ENCODE data around the gene XYLT1. TPM values are rescaled to one million over a fixed set of nuclear protein-coding genes. Genes with fewer than 3 reads are reported as not detected.

Gene XYLT1
- total RNA-seq, 1 experiment from 2014 or later: 14.5 TPM

DNA sequence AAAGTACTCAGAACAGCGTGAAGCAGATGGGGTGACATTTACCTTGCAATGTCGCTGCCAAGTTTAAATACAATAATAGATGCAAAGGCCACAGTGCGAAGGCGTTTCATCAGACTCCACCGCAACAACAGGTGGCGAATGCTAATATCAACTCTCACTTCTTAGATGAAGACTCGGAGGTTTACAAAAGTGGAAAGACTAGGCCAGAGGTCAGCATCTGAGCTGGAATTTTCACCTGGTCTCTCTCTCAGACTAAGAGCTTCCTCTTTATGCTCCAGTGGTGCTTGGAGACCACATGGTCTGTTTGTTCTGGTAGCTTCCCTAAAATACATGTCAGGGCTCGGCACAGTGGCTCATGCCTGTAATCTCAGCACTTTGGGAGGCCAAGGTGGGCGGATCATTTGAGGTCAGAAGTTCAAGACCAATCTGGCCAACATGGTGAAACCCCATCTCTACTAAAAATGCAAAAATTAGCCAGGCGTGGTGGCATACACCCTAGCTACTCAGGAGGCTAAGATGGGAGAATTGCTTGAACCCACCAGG lies 169.1 kb downstream of the XYLT1 start:
- H3K9me3 ChIP-seq (ENCODE audit: control insufficient read depth, low read depth, low read length): no peaks in the 10 kb centered on the region
- H3K27ac ChIP-seq (ENCODE audit: insufficient read length, low read depth, low read length): no peak overlapping the region
- no peaks in the 10 kb centered on the region for H3K79me1 ChIP-seq (ENCODE audit: insufficient read depth, low read depth, low read length, poor library complexity, severe bottlenecking)
- H3K14ac ChIP-seq (ENCODE audit: insufficient read depth, low read length): no peak overlapping the region
- H2BK12ac ChIP-seq (ENCODE audit: insufficient read length, low read depth, low read length): no peak overlapping the region
- Mint-ChIP-seq H3K36me3 (ENCODE audit: insufficient read depth in 1 of 3, low read depth in 3 of 3) (no peaks in the 10 kb centered on the region), H3K27me3 (ENCODE audit: low read depth) (no peaks in the 10 kb centered on the region), H3K4me3 (no peak overlapping the region), H3K9me3 (no peaks in the 10 kb centered on the region), H3K27ac (no peak overlapping the region; a peak in 1 of 7 replicates), H3K4me1 (peaks cover 50 to 58% of the 10 kb centered on the region in 2 experiments)
- H2BK20ac ChIP-seq (ENCODE audit: low read depth, low read length, poor library complexity, severe bottlenecking): no peak overlapping the region
- H2BK15ac ChIP-seq (ENCODE audit: low read depth, low read length): no peak overlapping the region
- H4K8ac ChIP-seq (replicated peaks; ENCODE audit: insufficient read length, low read depth, low read length): no peak overlapping the region
- TF ChIP-seq, protein P1, sequence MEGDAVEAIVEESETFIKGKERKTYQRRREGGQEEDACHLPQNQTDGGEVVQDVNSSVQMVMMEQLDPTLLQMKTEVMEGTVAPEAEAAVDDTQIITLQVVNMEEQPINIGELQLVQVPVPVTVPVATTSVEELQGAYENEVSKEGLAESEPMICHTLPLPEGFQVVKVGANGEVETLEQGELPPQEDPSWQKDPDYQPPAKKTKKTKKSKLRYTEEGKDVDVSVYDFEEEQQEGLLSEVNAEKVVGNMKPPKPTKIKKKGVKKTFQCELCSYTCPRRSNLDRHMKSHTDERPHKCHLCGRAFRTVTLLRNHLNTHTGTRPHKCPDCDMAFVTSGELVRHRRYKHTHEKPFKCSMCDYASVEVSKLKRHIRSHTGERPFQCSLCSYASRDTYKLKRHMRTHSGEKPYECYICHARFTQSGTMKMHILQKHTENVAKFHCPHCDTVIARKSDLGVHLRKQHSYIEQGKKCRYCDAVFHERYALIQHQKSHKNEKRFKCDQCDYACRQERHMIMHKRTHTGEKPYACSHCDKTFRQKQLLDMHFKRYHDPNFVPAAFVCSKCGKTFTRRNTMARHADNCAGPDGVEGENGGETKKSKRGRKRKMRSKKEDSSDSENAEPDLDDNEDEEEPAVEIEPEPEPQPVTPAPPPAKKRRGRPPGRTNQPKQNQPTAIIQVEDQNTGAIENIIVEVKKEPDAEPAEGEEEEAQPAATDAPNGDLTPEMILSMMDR (conservative IDR thresholded peaks at IDR 0.05): no peak
- no peak overlapping the region for H4K91ac ChIP-seq (ENCODE audit: insufficient read length, low read depth, low read length)
- no peak overlapping the region for H3K23ac ChIP-seq (ENCODE audit: insufficient read length, low read depth, low read length)
- no peak overlapping the region for H3K4me2 ChIP-seq (ENCODE audit: insufficient read depth, insufficient read length, low read length)
- WGBS (ENCODE audit: extremely low coverage, insufficient read length, low lambda C conversion rate): no CpG with 5 or more reads among the region's 10 CpGs
- H3K4ac ChIP-seq (ENCODE audit: low read depth, low read length): no peak overlapping the region
- H2AK5ac ChIP-seq (ENCODE audit: insufficient read length, low read length): no peak overlapping the region
- H4K20me1 ChIP-seq (ENCODE audit: control insufficient read depth, insufficient read depth, insufficient read length): no peaks in the 10 kb centered on the region
- no peak overlapping the region for H3T11ph ChIP-seq (ENCODE audit: low read length)
- H2AFZ ChIP-seq (ENCODE audit: low read length): no peak overlapping the region
- H3K23me2 ChIP-seq (ENCODE audit: insufficient read length, low read depth, low read length, poor library complexity, severe bottlenecking): no peaks in the 10 kb centered on the region
- no peaks in the 10 kb centered on the region for H3K79me2 ChIP-seq (ENCODE audit: insufficient read depth, low read length)
- H4K5ac ChIP-seq (ENCODE audit: insufficient read length, low read depth, low read length): no peak overlapping the region
- no peak overlapping the region for H3K56ac ChIP-seq (ENCODE audit: insufficient read length, low read depth, low read length)
- H3K9ac ChIP-seq (ENCODE audit: extremely low read depth, insufficient read length, low read length): no peak overlapping the region
- H2BK120ac ChIP-seq (ENCODE audit: low read depth, low read length, poor library complexity, severe bottlenecking): no peak overlapping the region
- H3K18ac ChIP-seq (ENCODE audit: insufficient read length, low read depth, low read length): no peak overlapping the region
- DNase-seq: no peak
- no peaks in the 10 kb centered on the region for H3K27me3 ChIP-seq (ENCODE audit: insufficient read depth, low read length)
- H2BK5ac ChIP-seq (ENCODE audit: insufficient read length, low read length): no peak overlapping the region
- peaks cover 15% of the 10 kb centered on the region; the same call in 1 of the 2 replicates for H3K4me1 ChIP-seq (ENCODE audit: insufficient read depth, low read length)

Measured in H9 (cell line).